ENCODE results near the gene SHLD1.

The SHLD1 gene

DNA sequence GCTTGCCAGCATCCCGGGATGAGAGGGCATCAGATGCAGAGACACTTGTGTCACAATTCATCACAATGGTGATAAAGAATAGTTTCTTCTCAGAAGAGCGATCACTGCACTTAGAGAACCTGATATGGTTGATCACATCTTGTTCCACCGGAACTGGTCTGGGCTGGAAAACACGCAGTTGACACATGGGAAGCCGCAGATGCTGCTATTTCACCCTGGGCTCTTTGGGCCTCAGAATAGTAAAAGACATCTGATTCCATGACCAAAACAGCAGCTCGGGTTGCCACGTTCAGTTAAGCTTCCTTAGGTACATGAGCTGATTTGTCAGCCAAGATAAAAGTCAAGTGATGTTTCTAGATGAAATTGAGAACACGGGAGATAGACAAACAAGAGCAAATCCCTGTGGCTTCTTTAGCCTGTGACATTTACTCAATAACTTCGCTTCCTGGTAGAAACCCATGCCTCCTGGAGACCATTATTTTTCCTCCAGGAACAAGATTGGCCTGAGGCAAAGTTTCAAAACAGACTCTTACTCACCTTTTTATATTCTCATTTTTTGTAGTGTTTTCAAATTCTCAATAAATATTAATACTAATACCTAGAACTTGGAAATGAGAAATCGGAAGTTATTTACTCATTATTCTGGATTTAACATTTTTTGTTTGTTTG, 140.7 kb downstream of the SHLD1 start:
- TF ChIP-seq CTCF (conservative IDR thresholded peaks at IDR 0.05; ENCODE audit: low read depth, low read length) = no peak
- DNase-seq (ENCODE audit: low read depth) = peak; percentile 48
- H3K4me3 ChIP-seq (ENCODE audit: low read depth, low read length) = no peak overlapping the region

- no peak for DNase-seq (ENCODE audit: low read depth)
- H3K4me3 ChIP-seq (ENCODE audit: low read depth, low read length) = no peak overlapping the region
- TF ChIP-seq CTCF (conservative IDR thresholded peaks at IDR 0.05; ENCODE audit: low read depth, low read length) = no peak
Measured at GRCh38 chr20:5893052-5893451, 142.9 kb downstream of the SHLD1 start.

DNA sequence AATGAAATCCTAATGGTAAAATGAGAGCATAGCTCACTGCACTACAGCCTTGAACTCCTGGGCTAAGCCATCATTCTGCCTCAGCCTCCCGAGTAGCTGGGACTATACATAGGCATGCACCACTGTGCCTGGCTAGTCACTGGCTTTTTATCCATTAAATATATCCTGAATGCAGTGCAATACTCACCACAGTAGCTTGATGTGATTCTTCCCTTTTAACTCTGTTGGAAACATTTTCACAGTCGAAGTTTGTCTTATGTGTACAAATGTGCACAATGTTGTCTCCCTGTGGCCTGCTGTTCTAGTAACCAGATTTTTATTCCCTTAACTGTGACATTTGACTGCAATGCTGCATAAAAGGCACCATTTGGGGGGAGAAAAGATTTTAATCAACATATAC, 143.4 kb downstream of the SHLD1 start:
- DNase-seq (ENCODE audit: low read depth) = no peak
- TF ChIP-seq CTCF (conservative IDR thresholded peaks at IDR 0.05; ENCODE audit: low read depth, low read length) = no peak

GRCh38 chr20:5895626-5896025, 145.4 kb downstream of the SHLD1 start:
- no peak overlapping the region for H3K4me3 ChIP-seq (ENCODE audit: low read depth, low read length)
- no peak for TF ChIP-seq CTCF (conservative IDR thresholded peaks at IDR 0.05; ENCODE audit: low read depth, low read length)
- DNase-seq (ENCODE audit: low read depth) = no peak

More for the DNA sequence above, 143.4 kb downstream of the SHLD1 start:
- H3K4me3 ChIP-seq (ENCODE audit: low read depth, low read length) = no peak overlapping the region

- TF ChIP-seq CTCF (conservative IDR thresholded peaks at IDR 0.05; ENCODE audit: low read depth, low read length) = no peak
- no peak overlapping the region for H3K4me3 ChIP-seq (ENCODE audit: low read depth, low read length)
- DNase-seq (ENCODE audit: low read depth) = no peak
Measured at GRCh38 chr20:5899444-5899843, 149.2 kb downstream of the SHLD1 start.

- no peak for TF ChIP-seq CTCF (conservative IDR thresholded peaks at IDR 0.05; ENCODE audit: low read depth, low read length)
- DNase-seq (ENCODE audit: low read depth) = no peak
- no peak overlapping the region for H3K4me3 ChIP-seq (ENCODE audit: low read depth, low read length)
Measured at GRCh38 chr20:5900908-5901307, 150.7 kb downstream of the SHLD1 start.

DNA sequence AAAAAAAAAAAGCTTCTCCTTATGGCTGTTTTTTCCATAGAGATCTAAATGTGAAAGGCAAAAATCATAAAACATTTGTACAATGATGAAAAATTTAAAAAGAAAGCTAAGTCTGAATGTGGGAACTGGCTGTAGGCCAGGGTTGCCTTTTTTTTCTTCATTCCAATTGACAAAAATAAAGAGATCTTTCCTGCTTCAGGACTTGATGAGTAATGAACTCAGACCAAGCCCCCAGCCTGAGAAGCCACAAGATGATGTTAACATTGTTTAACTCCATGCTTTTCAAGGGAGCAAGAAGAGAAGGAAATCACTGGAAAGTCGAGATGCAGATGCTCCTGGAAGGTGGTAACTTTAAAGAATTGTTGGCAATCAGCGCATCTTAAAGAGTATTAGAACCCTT, 158.8 kb downstream of the SHLD1 start:
- TF ChIP-seq CTCF (conservative IDR thresholded peaks at IDR 0.05; ENCODE audit: low read depth, low read length) = no peak
- H3K4me3 ChIP-seq (ENCODE audit: low read depth, low read length) = no peak overlapping the region
- DNase-seq (ENCODE audit: low read depth) = peak; percentile 63

Data from choroid plexus epithelial cell (primary cell).